ENCODE data around the gene MAPRE2. TPM values are rescaled to one million over a fixed set of nuclear protein-coding genes. Genes with fewer than 3 reads are reported as not detected.

Gene MAPRE2
- total RNA-seq, 1 experiment from 2014 or later = 9.1 TPM

GRCh38 chr18:35085450-35086380 lies 44.5 kb downstream of the MAPRE2 start:
- Histone ChIP-seq H3K4me1 (replicated peaks; ENCODE audit: insufficient read depth) (no peaks in the 10 kb centered on the region), H3K4me2 (no peak overlapping the region), H2AFZ (no peak overlapping the region), H4K20me1 (ENCODE audit: insufficient read depth) (no peaks in the 10 kb centered on the region), H3F3A (ENCODE audit: insufficient read depth, low read depth) (no peaks in the 10 kb centered on the region), H3K27me3 (ENCODE audit: insufficient read depth, low read depth) (no peaks in the 10 kb centered on the region), H3K9me2 (ENCODE audit: insufficient read depth) (no peaks in the 10 kb centered on the region), H3K4me3 (no peak overlapping the region), H3K9me3 (ENCODE audit: insufficient read depth, low read depth) (no peaks in the 10 kb centered on the region), H3K79me2 (ENCODE audit: low read depth) (no peaks in the 10 kb centered on the region), H3K36me3 (ENCODE audit: low read depth) (no peaks in the 10 kb centered on the region), H3K27ac (no peak overlapping the region)
- ChIA-PET CTCF (no interaction called here), POLR2A (ENCODE audit: unreplicated experiment) (no interaction called here)
- intact Hi-C loops (cut with micrococcal nuclease; ENCODE audit: unreplicated experiment) = no loop called here
- no peak for DNase-seq
- TF ChIP-seq CTCF (conservative IDR thresholded peaks at IDR 0.05) (no peak), EZH2 (IDR thresholded peaks at IDR 0.05; ENCODE audit: low read depth) (no peak)
- BruUV-seq (replicated peaks) = no TSS peak

GRCh38 chr18:35086704-35087103 lies 45.5 kb downstream of the MAPRE2 start:
- no peak for TF ChIP-seq CTCF (conservative IDR thresholded peaks at IDR 0.05)
- no peak for TF ChIP-seq EZH2 (IDR thresholded peaks at IDR 0.05; ENCODE audit: low read depth)
- no peaks in the 10 kb centered on the region for H3K9me2 ChIP-seq (ENCODE audit: insufficient read depth)
- no peaks in the 10 kb centered on the region for H3K27me3 ChIP-seq (ENCODE audit: insufficient read depth, low read depth)
- POLR2A ChIA-PET (ENCODE audit: unreplicated experiment) = no interaction called here
- H3K36me3 ChIP-seq (ENCODE audit: low read depth) = no peaks in the 10 kb centered on the region
- H2AFZ ChIP-seq = no peak overlapping the region
- BruUV-seq (replicated peaks) = no TSS peak
- no peaks in the 10 kb centered on the region for H3K79me2 ChIP-seq (ENCODE audit: low read depth)
- no peak overlapping the region for H3K4me2 ChIP-seq
- H3F3A ChIP-seq (ENCODE audit: insufficient read depth, low read depth) = no peaks in the 10 kb centered on the region
- DNase-seq = no peak
- intact Hi-C loops (cut with micrococcal nuclease; ENCODE audit: unreplicated experiment) = no loop called here
- no peaks in the 10 kb centered on the region for H4K20me1 ChIP-seq (ENCODE audit: insufficient read depth)
- no peaks in the 10 kb centered on the region for H3K9me3 ChIP-seq (ENCODE audit: insufficient read depth, low read depth)
- CTCF ChIA-PET = no interaction called here
- H3K27ac ChIP-seq = no peak overlapping the region
- H3K4me3 ChIP-seq = no peak overlapping the region
- H3K4me1 ChIP-seq (replicated peaks; ENCODE audit: insufficient read depth) = no peaks in the 10 kb centered on the region

- no peak overlapping the region for H2AFZ ChIP-seq
- no TSS peak for BruUV-seq (replicated peaks)
- TF ChIP-seq EZH2 (IDR thresholded peaks at IDR 0.05; ENCODE audit: low read depth) = no peak
- TF ChIP-seq CTCF (conservative IDR thresholded peaks at IDR 0.05) = no peak
- no peaks in the 10 kb centered on the region for H3K27me3 ChIP-seq (ENCODE audit: insufficient read depth, low read depth)
- H3K27ac ChIP-seq = no peak overlapping the region
- H3K4me2 ChIP-seq = no peak overlapping the region
- ChIA-PET POLR2A (ENCODE audit: unreplicated experiment) (no interaction called here), CTCF (no interaction called here)
- no peaks in the 10 kb centered on the region for H3K36me3 ChIP-seq (ENCODE audit: low read depth)
- intact Hi-C loops (cut with micrococcal nuclease; ENCODE audit: unreplicated experiment) = no loop called here
- H3K79me2 ChIP-seq (ENCODE audit: low read depth) = no peaks in the 10 kb centered on the region
- H3K4me1 ChIP-seq (replicated peaks; ENCODE audit: insufficient read depth) = no peaks in the 10 kb centered on the region
- no peak overlapping the region for H3K4me3 ChIP-seq
- no peak for DNase-seq
- H3K9me3 ChIP-seq (ENCODE audit: insufficient read depth, low read depth) = no peaks in the 10 kb centered on the region
- no peaks in the 10 kb centered on the region for H3F3A ChIP-seq (ENCODE audit: insufficient read depth, low read depth)
- H4K20me1 ChIP-seq (ENCODE audit: insufficient read depth) = no peaks in the 10 kb centered on the region
- H3K9me2 ChIP-seq (ENCODE audit: insufficient read depth) = no peaks in the 10 kb centered on the region
Measured at GRCh38 chr18:35087726-35088125, 46.5 kb downstream of the MAPRE2 start.

Measured in PC-9 (cell line).